GM18867 (cell line): ENCODE measurements around the gene TSSK6.

Source experiments
- ATAC-seq: cut with Tn5 transposase; IDR thresholded peaks from one replicate; pipeline ENCODE4 v1.9.1; 2021; ENCODE audit warnings: mild to moderate bottlenecking, moderate library complexity; ENCODE audit not compliant: unreplicated experiment

Gene TSSK6

GRCh38 chr19:19514881-19515641 lies at the start of gene TSSK6:
TSS of gene TSSK6 (minus strand) at chr19:19515548. CDS start at chr19:19515427, 121 bp downstream.
- ATAC-seq = no peak

- ATAC-seq = no peak
These were observed 48.0 kb upstream of the TSSK6 start for GRCh38 chr19:19563348-19563848.

GRCh38 chr19:19562665-19563347 lies 47.5 kb upstream of the TSSK6 start:
- ATAC-seq = no peak

- ATAC-seq = no peak
These were observed 46.8 kb upstream of the TSSK6 start for GRCh38 chr19:19561946-19562664.

GRCh38 chr19:19559931-19560330 lies 44.6 kb upstream of the TSSK6 start:
- no peak for ATAC-seq

GRCh38 chr19:19558636-19559035 lies 43.3 kb upstream of the TSSK6 start:
- no peak for ATAC-seq

- no peak for ATAC-seq
These were observed 42.7 kb upstream of the TSSK6 start for GRCh38 chr19:19558055-19558454.

GRCh38 chr19:19554074-19555023 lies 39.0 kb upstream of the TSSK6 start:
- no peak for ATAC-seq

GRCh38 chr19:19553670-19554069 lies 38.3 kb upstream of the TSSK6 start:
- no peak for ATAC-seq

GRCh38 chr19:19552798-19553197 lies 37.5 kb upstream of the TSSK6 start:
- no peak for ATAC-seq

- ATAC-seq = no peak
These were observed 36.5 kb upstream of the TSSK6 start for GRCh38 chr19:19551853-19552192.

- ATAC-seq = no peak
These were observed 35.9 kb upstream of the TSSK6 start for GRCh38 chr19:19550972-19551852.

GRCh38 chr19:19550485-19550929 lies 35.2 kb upstream of the TSSK6 start:
- no peak for ATAC-seq

GRCh38 chr19:19549804-19550464 lies 34.6 kb upstream of the TSSK6 start:
- no peak for ATAC-seq

GRCh38 chr19:19548915-19549759 lies 33.8 kb upstream of the TSSK6 start:
- no peak for ATAC-seq

- ATAC-seq = no peak
These were observed 32.5 kb upstream of the TSSK6 start for GRCh38 chr19:19547674-19548336.

GRCh38 chr19:19546751-19547162 lies 31.4 kb upstream of the TSSK6 start:
- ATAC-seq = no peak
